Nephron (organoid): ENCODE data around the gene ACKR2.
A peak's percentile ranks its signal among the peaks of the same experiment; 100 is the strongest.

ENCODE experiments used
- H3K27ac Mint-ChIP-seq, 3 experiments: 2 replicates each; pipeline ENCODE4 v1.8.0; 2020; ENCODE audit warnings: mixed read lengths in 3 of 3, mild to moderate bottlenecking in 2 of 3, moderate library complexity in 1 of 3
- H3K27me3 Mint-ChIP-seq: 2 replicates; pipeline ENCODE4 v1.8.0; 2021; ENCODE audit warnings: low read depth, mild to moderate bottlenecking, moderate library complexity, mixed read lengths
- H3K36me3 Mint-ChIP-seq: 2 replicates; pipeline ENCODE4 v1.8.0; 2020; ENCODE audit warnings: low read depth, mixed read lengths
- H3K4me1 Mint-ChIP-seq: 2 replicates; pipeline ENCODE4 v1.8.0; 2020; ENCODE audit warnings: mixed read lengths
- H3K4me3 Mint-ChIP-seq, 3 experiments: 2 replicates each; pipeline ENCODE4 v1.8.0; 2020; ENCODE audit warnings: mild to moderate bottlenecking in 3 of 3, mixed read lengths in 3 of 3, moderate library complexity in 2 of 3
- H3K9me3 Mint-ChIP-seq: 2 replicates; pipeline ENCODE4 v1.8.0; 2020; ENCODE audit warnings: mixed read lengths
- TF ChIP-seq, protein P1 (sequence below), 3 experiments: fragments of 200-600 bp; sonication (generic); IDR thresholded peaks; one replicate each; pipeline ENCODE4 v1.5.0; 2021; ENCODE audit warnings: antibody characterized with exemption in 3 of 3; ENCODE audit not compliant: unreplicated experiment in 3 of 3

Gene ACKR2

DNA sequence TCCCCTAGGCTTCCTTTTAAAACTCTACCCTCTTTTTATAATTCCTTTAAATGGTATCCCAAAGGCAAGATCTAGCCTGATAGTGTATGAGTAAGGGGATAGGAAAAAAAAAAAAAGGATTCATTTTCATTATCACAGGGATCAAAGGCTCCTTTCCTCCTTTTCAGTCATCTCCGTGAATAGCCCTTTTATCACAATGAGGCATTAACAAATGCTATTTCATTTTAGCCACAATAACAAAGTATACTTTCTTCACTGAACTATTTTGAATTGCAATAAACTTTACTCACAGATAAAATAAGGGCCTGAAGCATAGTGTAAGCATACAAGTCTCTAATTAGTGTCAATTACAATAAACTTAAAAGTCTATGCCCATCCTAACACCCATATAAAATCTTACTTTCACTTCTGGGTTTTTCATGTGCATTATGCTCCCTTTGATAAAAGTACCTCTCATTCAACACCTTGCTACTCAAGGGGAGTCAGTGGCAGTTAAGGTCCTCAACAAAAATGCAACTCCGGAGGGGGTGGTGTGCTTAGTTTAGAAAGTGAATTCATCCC is 13.5 kb upstream of the ACKR2 start:
- Mint-ChIP-seq H3K27me3 (no peaks in the 10 kb centered on the region), H3K27ac (peak overlapping the region in 1 of 3 experiments; percentile 41), H3K36me3 (peaks cover 45% of the 10 kb centered on the region), H3K4me1 (peaks cover 13% of the 10 kb centered on the region), H3K4me3 (no peak overlapping the region), H3K9me3 (no peaks in the 10 kb centered on the region)
- TF ChIP-seq, protein P1, sequence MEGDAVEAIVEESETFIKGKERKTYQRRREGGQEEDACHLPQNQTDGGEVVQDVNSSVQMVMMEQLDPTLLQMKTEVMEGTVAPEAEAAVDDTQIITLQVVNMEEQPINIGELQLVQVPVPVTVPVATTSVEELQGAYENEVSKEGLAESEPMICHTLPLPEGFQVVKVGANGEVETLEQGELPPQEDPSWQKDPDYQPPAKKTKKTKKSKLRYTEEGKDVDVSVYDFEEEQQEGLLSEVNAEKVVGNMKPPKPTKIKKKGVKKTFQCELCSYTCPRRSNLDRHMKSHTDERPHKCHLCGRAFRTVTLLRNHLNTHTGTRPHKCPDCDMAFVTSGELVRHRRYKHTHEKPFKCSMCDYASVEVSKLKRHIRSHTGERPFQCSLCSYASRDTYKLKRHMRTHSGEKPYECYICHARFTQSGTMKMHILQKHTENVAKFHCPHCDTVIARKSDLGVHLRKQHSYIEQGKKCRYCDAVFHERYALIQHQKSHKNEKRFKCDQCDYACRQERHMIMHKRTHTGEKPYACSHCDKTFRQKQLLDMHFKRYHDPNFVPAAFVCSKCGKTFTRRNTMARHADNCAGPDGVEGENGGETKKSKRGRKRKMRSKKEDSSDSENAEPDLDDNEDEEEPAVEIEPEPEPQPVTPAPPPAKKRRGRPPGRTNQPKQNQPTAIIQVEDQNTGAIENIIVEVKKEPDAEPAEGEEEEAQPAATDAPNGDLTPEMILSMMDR (IDR thresholded peaks at IDR 0.05; ENCODE audit: unreplicated experiment in 3 of 3): no peak

DNA sequence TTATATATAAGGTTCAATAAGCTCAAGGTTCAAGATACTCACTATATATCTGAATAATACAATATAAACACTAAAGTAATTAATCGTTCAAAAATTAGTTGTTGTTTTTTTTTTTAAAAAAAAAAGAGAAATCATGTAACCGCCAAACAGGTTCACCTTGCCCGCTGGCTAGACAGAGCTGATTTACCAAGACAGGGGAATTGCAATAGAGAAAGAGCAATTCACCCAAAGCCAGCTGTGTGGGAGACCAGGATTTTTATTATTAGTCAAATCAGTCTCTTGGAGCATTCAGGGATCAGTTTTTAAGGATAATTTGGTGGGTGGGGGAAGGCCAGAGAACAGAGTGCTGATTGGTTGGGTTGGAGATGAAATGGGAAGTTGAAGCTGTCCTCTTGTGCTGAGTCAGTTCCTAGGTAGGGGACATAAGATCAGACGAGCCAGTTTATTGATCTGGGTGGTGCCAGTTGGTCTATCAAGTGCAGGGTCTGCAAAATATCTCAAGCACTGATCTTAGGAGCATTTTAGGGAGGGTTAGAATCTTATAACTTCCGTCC is 12.8 kb upstream of the ACKR2 start:
- H3K4me1 Mint-ChIP-seq: peaks cover 20% of the 10 kb centered on the region
- TF ChIP-seq, protein P1 (IDR thresholded peaks at IDR 0.05; ENCODE audit: unreplicated experiment in 3 of 3): no peak
- no peak overlapping the region for H3K4me3 Mint-ChIP-seq
- no peaks in the 10 kb centered on the region for H3K27me3 Mint-ChIP-seq
- peaks cover 48% of the 10 kb centered on the region for H3K36me3 Mint-ChIP-seq
- peak overlapping the region in 2 of 3 experiments; percentile 58 to 63 for H3K27ac Mint-ChIP-seq
- no peaks in the 10 kb centered on the region for H3K9me3 Mint-ChIP-seq

DNA sequence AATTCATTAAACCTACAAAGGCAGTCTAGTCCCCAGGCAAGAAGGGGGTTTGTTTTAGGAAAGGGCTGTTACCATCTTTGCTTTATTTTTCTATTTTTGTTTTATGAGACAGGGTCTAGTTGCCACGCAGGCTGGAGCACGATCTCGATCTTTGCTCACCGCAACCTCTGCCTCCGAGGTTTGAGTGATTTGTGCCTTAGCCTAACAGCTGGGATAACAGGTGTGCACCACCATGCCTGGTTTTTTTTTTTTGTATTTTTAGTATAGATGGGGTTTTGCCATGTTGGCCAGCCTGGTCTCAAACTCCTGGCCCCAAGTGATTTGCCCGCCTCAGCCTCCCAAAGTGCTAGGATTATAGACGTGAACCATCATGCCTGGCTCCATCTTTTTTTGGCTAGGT is 9.9 kb upstream of the ACKR2 start:
- no peaks in the 10 kb centered on the region for H3K9me3 Mint-ChIP-seq
- no peaks in the 10 kb centered on the region for H3K27me3 Mint-ChIP-seq
- H3K4me3 Mint-ChIP-seq: peak overlapping the region in 1 of 3 experiments; percentile 48
- TF ChIP-seq, protein P1 (IDR thresholded peaks at IDR 0.05; ENCODE audit: unreplicated experiment in 3 of 3): no peak
- H3K36me3 Mint-ChIP-seq: peaks cover 34% of the 10 kb centered on the region
- peak overlapping the region in 2 of 3 experiments; percentile 29 to 48 for H3K27ac Mint-ChIP-seq
- H3K4me1 Mint-ChIP-seq: peaks cover 37% of the 10 kb centered on the region

DNA sequence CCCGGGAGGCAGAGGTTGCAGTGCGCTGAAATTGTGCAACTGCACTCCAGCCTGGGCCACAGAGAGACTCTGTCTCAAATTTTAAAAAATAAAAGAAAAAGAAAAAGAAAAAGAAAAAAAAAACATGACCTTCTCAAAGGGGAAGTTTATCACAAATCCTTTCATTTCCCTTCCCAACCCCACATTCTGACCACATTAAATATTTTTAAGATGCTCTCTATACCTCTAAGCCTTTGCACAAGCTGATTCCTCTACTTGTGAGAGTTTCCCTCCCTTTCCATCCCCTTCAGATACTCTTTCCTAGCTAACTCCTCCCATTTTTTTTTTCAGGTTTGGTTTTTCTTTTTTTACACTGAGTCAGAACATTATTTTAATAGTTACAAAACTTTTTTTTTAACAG is 9.0 kb upstream of the ACKR2 start:
- Mint-ChIP-seq H3K27ac (peak overlapping the region in 1 of 3 experiments; percentile 6), H3K4me3 (no peak overlapping the region), H3K27me3 (peaks cover 1% of the 10 kb centered on the region), H3K4me1 (peaks cover 40% of the 10 kb centered on the region), H3K9me3 (no peaks in the 10 kb centered on the region), H3K36me3 (peaks cover 31% of the 10 kb centered on the region)
- TF ChIP-seq, protein P1 (IDR thresholded peaks at IDR 0.05; ENCODE audit: unreplicated experiment in 3 of 3): no peak

DNA sequence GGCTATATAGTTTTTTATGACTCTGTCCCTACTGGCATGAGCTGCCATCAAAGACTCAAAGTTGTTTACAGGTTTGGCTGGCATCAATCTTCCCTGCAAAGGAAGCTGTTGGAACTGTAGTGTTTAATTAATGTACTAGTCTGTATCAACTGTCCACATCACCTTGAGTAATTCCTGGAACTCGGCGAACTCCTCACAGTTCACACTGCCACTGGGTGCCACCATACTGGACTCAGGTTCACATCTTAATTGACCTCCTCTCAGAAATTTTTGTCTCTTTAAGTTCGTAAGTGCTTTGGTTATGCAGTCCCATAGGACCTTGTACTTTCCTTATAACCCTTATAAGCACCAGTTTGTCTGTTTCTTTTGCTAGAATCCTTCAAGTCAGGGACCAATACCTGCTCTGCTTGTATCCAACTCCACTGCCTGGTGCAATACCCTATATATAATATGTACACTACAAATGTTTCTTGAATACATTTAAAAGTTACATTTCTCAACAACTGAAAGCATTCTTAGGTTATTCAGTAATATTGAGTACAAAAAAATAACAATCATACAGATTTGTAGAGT is 8.1 kb upstream of the ACKR2 start:
- peaks cover 25% of the 10 kb centered on the region for H3K36me3 Mint-ChIP-seq
- H3K9me3 Mint-ChIP-seq: no peaks in the 10 kb centered on the region

More for the DNA sequence above, 8.1 kb upstream of the ACKR2 start:
- peaks cover 43% of the 10 kb centered on the region for H3K4me1 Mint-ChIP-seq
- peaks cover 10% of the 10 kb centered on the region for H3K27me3 Mint-ChIP-seq
- H3K4me3 Mint-ChIP-seq: peak overlapping the region in 1 of 3 experiments; percentile 8
- H3K27ac Mint-ChIP-seq: peak overlapping the region; percentile 6 to 20 (median 7)
- TF ChIP-seq, protein P1 (IDR thresholded peaks at IDR 0.05; ENCODE audit: unreplicated experiment in 3 of 3): no peak
